ENCODE data around the gene DOCK6. TPM values are rescaled to one million over a fixed set of nuclear protein-coding genes. Genes with fewer than 3 reads are reported as not detected.

DOCK6 gene
- total and polyA plus RNA-seq, 2 experiments from 2014 or later: 17.4 to 36.8 TPM

GRCh38 chr19:11264452-11265176 lies 2.3 kb upstream of the DOCK6 start:
- Histone ChIP-seq H3K9me3 (ENCODE audit: low read depth) (no peaks in the 10 kb centered on the region), H3K79me2 (peaks cover 9% of the 10 kb centered on the region), H4K20me1 (ENCODE audit: insufficient read depth, poor library complexity, severe bottlenecking) (no peaks in the 10 kb centered on the region), H3K9me2 (replicated peaks; ENCODE audit: insufficient read depth) (no peaks in the 10 kb centered on the region), H3K27ac (peak overlapping the region; percentile 99), H3K4me3 (no peak overlapping the region), H3K36me3 (replicated peaks; ENCODE audit: insufficient read depth, low read depth) (no peaks in the 10 kb centered on the region), H3K4me1 (ENCODE audit: insufficient read depth) (peaks cover 27% of the 10 kb centered on the region), H3K4me2 (no peak overlapping the region), H2AFZ (no peak overlapping the region), H3K27me3 (no peaks in the 10 kb centered on the region)
- TF ChIP-seq EZH2 (IDR thresholded peaks at IDR 0.05; ENCODE audit: borderline replicate concordance) (no peak), EZH2phosphoT487 (IDR thresholded peaks at IDR 0.05; ENCODE audit: low read depth, severe bottlenecking, unreplicated experiment) (no peak), CTCF (IDR thresholded peaks at IDR 0.05; ENCODE audit: poor library complexity) (no peak)
- 82% methylated on average over 19 of the region's 19 CpGs for WGBS (ENCODE audit: low lambda C conversion rate, missing lambda C conversion rate)
- DNase-seq (ENCODE audit: low spot score): peak; percentile 77

GRCh38 chr19:11263726-11264125 lies 1.4 kb upstream of the DOCK6 start:
- no peak overlapping the region for H2AFZ ChIP-seq
- no peak overlapping the region for H3K4me3 ChIP-seq
- no peak overlapping the region for H3K4me2 ChIP-seq
- TF ChIP-seq EZH2phosphoT487 (IDR thresholded peaks at IDR 0.05; ENCODE audit: low read depth, severe bottlenecking, unreplicated experiment): no peak
- TF ChIP-seq CTCF (IDR thresholded peaks at IDR 0.05; ENCODE audit: poor library complexity): no peak
- TF ChIP-seq EZH2 (IDR thresholded peaks at IDR 0.05; ENCODE audit: borderline replicate concordance): no peak
- no peak overlapping the region for H3K27ac ChIP-seq
- no peaks in the 10 kb centered on the region for H3K9me3 ChIP-seq (ENCODE audit: low read depth)
- peaks cover 27% of the 10 kb centered on the region for H3K4me1 ChIP-seq (ENCODE audit: insufficient read depth)
- DNase-seq (ENCODE audit: low spot score): no peak
- no peaks in the 10 kb centered on the region for H3K27me3 ChIP-seq
- WGBS (ENCODE audit: low lambda C conversion rate, missing lambda C conversion rate): 98% methylated on average over 6 of the region's 6 CpGs
- no peaks in the 10 kb centered on the region for H4K20me1 ChIP-seq (ENCODE audit: insufficient read depth, poor library complexity, severe bottlenecking)
- peaks cover 9% of the 10 kb centered on the region for H3K79me2 ChIP-seq
- no peaks in the 10 kb centered on the region for H3K9me2 ChIP-seq (replicated peaks; ENCODE audit: insufficient read depth)
- H3K36me3 ChIP-seq (replicated peaks; ENCODE audit: insufficient read depth, low read depth): no peaks in the 10 kb centered on the region

- peaks cover 27% of the 10 kb centered on the region for H3K4me1 ChIP-seq (ENCODE audit: insufficient read depth)
- no peaks in the 10 kb centered on the region for H3K27me3 ChIP-seq
- no peaks in the 10 kb centered on the region for H3K9me2 ChIP-seq (replicated peaks; ENCODE audit: insufficient read depth)
- no peak for DNase-seq (ENCODE audit: low spot score)
- H3K9me3 ChIP-seq (ENCODE audit: low read depth): no peaks in the 10 kb centered on the region
- peak overlapping the region; percentile 100 for H3K4me3 ChIP-seq
- H3K79me2 ChIP-seq: peaks cover 9% of the 10 kb centered on the region
- peak overlapping the region; percentile 92 for H3K27ac ChIP-seq
- peak overlapping the region; percentile 100 for H3K4me2 ChIP-seq
- WGBS (ENCODE audit: low lambda C conversion rate, missing lambda C conversion rate): 43% methylated on average over 8 of the region's 18 CpGs
- no peak for TF ChIP-seq EZH2phosphoT487 (IDR thresholded peaks at IDR 0.05; ENCODE audit: low read depth, severe bottlenecking, unreplicated experiment)
- no peak for TF ChIP-seq CTCF (IDR thresholded peaks at IDR 0.05; ENCODE audit: poor library complexity)
- no peak for TF ChIP-seq EZH2 (IDR thresholded peaks at IDR 0.05; ENCODE audit: borderline replicate concordance)
- H3K36me3 ChIP-seq (replicated peaks; ENCODE audit: insufficient read depth, low read depth): no peaks in the 10 kb centered on the region
- no peaks in the 10 kb centered on the region for H4K20me1 ChIP-seq (ENCODE audit: insufficient read depth, poor library complexity, severe bottlenecking)
- peak overlapping the region; percentile 99 for H2AFZ ChIP-seq
Observed at GRCh38 chr19:11261431-11261970, 823 bp downstream of the DOCK6 start.

Data from hepatocyte (in vitro differentiated cells).